KBM-7 (cell line): ENCODE measurements around the gene TMEM151B.
"Not testable (repeated sequence)": the region's sequence is repeated elsewhere in the genome, so short reads cannot be mapped to it uniquely, and the experiment has no call there.

ENCODE experiments used
- DNase-seq: peaks from one replicate; pipeline ENCODE4 v3.0.0-alpha.2; 2015
- in situ Hi-C: fragments of 300-500 bp; cut with MboI; formaldehyde crosslinking; loops from 2 replicates; pipeline ENCODE4 v1.14.3; 2020; ENCODE audit warnings: low sequenced_read_pairs, low pct_unique_long_range_greater_than_20kb, mixed read lengths

TMEM151B gene

DNA sequence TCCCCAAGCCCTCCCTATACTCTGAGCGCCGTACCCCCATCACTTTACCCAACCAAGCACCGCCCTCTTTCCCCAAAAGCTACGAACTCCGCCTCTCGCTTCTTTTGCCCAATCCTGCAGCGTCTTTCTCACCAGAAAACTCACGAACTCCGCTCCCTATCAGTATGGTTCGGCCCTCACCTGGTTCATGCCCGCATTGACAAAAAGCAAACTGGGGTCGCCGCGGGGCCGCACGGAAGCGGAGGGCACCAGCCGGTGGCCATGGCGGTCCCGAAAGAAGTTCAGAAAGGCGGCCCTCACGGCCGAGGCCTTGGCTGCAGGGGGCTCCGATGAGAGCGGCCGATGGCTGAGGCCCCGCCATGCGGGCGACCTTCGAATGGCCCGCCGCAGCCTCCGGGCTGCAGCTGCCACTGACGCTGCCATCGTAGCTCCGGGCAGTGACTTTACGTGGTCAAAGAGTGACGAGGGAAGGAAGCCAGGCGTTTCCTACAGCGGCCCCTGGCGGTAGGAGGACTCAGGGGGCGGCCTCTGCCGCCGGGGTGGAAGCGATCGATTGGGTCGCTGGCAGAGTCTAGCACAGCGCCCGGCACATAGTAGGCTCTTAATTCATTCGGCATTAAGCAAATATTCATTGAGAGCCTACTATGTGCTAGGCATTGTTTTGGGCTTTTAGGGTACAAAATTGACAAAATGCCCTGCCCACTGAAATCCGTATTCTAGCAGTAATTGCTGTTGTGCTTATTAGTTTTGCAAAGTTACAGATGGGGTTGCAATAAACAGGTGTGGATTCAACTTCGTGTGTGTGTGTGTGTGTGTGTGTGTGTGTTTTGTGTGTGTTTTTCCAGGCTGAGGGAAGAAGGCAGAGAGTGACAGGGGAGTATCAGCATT, 42.9 kb downstream of the TMEM151B start, which contains the start of gene AARS2:
Gene AARS2, minus strand, starts transcription at position 447 of the 888 bp plus-strand sequence. Its CDS starts 24 bp downstream, at position 423.
- DNase-seq: peak; percentile 89
- in situ Hi-C loops: no loop called here

DNA sequence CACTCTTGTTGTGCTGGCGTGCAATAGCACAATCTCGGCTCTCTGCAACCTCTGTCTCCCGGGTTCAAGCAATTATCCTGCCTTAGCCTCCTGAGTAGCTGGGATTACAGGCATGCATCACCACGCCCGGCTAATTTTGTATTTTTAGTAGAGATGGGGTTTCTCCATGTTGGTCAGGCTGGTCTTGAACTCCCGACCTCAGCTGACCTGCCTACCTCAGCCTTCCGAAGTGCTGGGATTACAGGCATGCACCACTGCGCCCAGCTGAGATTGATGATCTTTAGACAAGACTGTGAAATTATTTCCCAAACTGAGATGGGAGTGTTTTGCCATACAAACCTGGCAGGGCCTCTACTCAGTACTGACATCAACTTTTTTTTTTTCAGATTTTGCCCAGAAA, 44.4 kb downstream of the TMEM151B start:
- DNase-seq, in situ Hi-C loops: not testable (repeated sequence)

DNA sequence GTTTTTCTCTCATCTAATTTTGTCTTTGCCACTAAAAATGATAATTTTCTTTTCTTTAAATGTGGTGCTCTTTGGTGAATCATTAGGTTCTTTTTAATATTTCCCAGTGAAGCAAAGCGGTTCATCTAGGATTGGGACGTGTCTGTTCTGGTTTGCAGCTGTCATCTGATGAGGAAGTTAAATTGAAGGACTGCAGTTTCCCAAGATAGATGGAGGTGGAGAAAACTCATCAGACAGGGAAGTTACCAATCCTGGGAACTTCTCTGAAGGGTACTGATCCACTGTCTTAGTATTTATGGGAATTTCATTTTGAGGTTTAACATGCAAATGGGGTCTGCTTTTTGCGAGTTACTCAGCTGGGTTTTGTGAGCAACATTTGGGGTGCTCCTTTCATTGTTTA, 45.3 kb downstream of the TMEM151B start:
- DNase-seq: no peak
- in situ Hi-C loops: no loop called here

DNA sequence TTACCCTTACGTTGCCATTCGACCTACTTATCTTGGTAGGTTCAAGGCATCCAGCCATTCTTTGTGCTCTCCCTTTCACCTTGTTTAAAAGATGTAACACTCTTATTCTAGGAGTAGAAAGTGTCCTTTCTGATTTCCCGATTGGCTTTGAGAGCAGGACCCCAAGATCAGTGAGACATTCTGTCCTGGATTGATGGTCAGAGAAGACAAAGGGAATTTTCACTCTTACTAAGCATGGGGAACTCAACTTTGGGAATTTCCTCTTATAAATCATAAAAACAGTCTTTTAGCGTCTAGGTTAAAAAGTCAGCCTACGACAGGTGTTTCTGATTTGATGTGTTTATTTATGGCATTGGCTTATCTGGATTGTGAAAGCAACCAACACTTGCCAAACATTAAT, 45.7 kb downstream of the TMEM151B start:
- no peak for DNase-seq
- in situ Hi-C loops: no loop called here

DNA sequence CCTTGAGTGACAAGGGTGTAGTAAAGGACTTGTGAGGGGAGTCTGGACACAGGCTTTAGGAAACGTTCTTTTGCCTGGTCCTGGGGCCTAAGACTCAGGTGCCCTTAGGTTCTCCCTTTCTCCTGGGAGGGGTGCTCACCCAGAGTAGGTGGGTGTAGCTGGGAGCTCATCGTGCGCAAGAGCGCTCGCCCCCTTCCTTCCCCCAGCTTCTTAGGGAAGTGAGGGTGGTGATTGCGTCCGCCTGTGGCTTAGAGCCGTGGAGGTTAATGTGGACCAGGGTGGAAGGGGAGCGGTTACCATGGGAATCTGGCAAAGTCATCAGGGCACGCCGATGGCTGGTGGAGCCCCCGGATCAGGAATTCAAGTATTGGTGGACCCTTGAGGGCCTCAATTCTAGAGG, 46.2 kb downstream of the TMEM151B start:
- in situ Hi-C loops: no loop called here
- no peak for DNase-seq

DNA sequence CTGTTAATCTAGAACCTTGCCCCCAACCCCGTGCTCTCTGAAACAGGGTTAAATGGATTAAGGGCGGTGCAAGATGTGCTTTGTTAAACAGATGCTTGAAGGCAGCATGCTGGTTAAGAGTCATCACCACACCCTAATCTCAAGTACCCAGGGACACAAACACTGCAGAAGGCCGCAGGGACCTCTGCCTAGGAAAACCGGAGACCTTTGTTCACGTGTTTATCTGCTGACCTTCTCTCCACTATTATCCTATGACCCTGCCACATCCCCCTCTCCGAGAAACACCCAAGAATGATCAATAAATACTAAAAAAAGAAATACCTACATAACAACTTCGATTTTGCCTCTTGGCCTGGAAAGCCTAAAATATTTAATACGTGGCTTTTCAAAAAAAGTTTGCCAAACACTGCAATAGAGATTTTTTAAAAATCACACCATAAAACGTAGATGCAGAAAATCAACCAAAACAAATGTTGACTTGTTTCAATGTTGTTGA, 46.9 kb downstream of the TMEM151B start:
- in situ Hi-C loops, DNase-seq: not testable (repeated sequence)

DNA sequence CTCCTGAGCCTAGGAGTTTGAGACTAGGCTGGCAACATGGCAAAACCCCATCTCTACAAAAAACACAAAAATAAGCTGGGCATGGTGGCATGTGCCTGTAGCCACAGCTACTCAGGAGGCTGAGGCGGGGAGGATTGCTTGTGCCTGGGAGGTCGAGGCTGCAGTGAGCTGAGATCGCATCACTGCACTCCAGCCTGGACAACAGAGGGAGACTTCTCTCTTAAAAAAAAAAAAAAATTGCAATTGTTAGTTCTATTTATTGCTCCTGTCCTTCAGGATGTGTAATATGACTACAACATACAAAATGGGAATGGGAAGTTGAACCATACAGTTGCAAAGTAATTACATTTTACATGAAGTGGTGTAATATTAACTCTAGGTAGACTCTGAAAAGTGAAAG, 51.0 kb downstream of the TMEM151B start:
- in situ Hi-C loops: no loop called here
- DNase-seq: no peak

DNA sequence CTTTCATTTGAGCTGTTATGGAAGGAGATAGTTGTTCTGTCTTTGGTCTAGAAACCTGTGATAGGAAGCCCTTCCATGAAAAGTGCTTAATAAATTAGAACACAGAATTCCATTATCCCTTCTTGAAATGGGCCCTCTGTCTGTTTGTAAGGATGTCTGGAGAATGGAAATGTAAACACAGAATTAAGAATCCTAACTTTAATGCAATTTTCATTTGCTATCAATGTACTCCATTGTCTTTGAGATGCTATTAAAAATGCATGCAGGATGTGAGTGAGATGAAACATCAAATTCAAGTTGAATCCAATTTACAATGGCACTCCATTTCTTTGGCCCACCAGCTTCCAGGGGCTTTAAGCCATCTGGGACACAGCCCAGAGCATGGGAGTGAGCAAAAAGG, 56.8 kb downstream of the TMEM151B start:
- no peak for DNase-seq
- in situ Hi-C loops: no loop called here

DNA sequence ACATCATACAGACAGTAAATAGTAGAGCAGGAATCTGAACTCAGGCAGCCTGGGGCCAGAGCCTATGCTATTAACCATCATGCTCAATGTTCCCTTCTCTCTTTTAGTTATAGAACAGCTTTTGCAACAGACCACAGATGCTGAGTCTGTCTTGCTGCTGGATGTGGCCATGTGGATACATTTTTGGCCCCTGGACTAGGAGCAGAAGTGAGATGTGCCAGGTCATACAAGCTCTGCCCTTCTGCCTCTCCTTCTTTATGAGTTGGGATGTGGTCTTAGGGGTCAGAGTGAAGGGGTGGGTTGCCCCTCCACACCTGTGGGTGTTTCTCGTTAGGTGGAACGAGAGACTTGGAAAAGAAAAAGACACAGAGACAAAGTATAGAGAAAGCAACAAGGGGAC, 57.5 kb downstream of the TMEM151B start:
- in situ Hi-C loops: no loop called here
- DNase-seq: no peak

DNA sequence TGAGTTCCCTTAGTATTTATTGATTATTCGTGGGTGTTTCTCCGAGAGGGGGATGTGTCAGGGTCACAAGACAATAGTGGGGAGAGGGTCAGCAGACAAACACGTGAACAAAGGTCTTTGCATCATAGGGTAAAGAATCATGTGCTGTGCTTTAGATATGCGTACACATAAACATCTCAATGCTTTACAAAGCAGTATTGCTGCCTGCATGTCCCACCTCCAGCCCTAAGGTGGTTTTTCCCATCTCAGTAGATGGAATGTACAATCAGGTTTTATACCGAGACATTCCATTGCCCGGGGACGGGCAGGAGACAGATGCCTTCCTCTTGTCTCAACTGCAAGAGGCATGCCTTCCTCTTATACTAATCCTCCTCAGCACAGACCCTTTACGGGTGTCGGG, 58.0 kb downstream of the TMEM151B start:
- in situ Hi-C loops, DNase-seq: not testable (repeated sequence)

DNA sequence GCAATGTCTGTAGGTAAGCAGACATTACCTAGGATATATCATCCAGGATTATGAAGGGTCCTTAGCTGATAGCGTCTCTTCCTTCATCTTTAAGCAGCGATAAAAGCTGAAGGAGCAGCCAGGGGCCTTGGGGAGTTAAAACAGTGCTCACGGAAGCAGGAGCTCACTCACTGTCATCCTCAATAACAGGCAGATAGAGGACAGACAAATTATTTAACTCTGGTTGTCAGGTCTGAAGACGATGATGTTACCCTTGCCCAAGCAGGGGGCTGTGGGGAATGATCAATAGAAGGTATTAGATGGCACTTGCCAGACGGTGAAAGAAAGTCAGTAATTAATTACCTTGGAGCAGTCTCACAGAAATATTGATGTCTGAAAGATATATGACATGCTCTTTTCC, 59.6 kb downstream of the TMEM151B start:
- in situ Hi-C loops: no loop called here
- no peak for DNase-seq

DNA sequence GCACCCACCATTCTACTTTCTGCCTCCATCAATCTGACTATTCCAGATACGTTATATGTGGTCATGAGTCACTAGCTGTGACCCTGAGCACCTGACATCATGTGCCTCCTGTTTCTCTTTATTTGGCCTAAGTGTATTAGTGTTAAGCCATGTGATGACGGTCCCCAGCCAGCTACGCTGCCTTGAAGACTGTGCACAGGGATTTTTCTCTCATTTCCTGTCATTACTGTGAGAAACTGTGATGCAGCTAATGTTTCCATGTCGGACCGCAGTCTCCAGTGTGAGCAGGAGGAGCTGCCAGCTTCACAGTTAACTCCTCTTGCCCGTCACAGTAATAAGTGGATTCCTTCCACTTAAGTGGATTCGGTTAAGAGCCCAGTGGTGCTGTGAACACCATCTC, 62.3 kb downstream of the TMEM151B start:
- DNase-seq: no peak
- in situ Hi-C loops: no loop called here

DNA sequence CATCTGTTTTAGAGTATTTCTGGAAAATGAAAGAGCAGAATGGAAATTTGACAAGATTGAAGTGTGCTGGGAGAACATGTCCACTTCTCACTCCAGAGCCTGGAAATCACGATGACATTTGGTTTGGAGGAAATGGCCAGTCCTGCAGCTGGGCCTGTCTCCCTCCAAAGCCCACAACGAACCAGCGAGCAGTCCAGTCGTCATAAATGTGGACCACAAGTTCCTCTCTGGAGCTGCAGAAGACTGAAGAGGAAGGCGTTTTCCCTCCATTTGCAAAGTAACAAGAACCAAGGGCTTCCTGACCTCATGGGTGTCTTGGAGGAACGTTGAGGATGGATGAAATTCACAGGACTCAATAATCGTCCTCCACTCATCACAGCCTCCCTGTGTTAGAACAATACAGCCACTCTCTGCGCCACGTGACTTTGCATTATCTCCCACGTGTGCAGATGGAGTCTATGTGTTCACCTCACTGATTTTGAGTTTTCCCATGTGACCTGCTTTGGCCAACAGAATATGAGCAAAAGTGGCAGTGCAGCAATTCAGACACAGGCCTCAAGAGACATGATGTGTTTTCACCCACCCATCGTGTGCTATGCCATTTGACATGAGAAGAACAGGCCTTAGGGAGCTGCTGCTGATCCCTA, 63.1 kb downstream of the TMEM151B start:
- DNase-seq: no peak

DNA sequence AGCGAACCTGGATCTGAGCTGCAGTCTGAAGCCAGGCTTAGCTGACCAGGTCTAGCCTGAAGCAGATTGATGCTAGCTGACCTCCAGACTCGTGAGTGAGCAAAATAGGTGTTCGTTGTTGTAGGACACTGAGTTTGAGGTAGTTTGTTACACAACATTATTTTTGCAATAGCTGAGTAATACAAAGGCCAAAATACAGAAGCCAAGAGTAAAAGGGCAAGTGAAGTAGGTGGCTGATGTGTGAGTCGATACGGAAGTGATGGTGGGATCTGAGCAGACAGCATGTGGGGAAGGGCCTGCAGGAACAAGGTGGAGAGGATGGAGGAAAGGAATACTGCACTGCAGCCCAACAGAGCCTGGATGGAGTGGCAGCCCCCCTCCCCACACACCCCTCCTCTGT, 63.7 kb downstream of the TMEM151B start:
- DNase-seq: no peak
- in situ Hi-C loops: no loop called here

More for the DNA sequence above, 63.1 kb downstream of the TMEM151B start:
- in situ Hi-C loops: no loop called here

DNA sequence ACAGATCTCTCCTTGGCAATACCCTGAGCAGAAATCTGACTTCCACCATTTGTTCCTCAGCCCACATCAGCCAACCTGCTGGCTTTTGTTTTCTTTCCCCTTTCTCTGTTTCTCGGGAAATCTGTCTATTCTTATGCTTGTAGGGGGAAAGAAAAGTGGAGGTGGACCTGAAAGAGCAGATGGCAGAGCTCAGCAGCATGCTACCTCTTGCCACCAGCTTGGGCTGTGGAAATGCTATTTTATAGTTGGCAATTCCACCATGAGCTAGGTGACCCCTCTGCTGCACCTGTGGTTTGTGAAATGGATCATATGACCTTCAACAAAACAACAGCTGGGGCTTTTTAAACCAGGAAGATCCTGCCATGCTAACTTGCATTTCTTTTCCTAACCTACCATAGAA, 65.4 kb downstream of the TMEM151B start:
- no peak for DNase-seq
- in situ Hi-C loops: no loop called here

DNA sequence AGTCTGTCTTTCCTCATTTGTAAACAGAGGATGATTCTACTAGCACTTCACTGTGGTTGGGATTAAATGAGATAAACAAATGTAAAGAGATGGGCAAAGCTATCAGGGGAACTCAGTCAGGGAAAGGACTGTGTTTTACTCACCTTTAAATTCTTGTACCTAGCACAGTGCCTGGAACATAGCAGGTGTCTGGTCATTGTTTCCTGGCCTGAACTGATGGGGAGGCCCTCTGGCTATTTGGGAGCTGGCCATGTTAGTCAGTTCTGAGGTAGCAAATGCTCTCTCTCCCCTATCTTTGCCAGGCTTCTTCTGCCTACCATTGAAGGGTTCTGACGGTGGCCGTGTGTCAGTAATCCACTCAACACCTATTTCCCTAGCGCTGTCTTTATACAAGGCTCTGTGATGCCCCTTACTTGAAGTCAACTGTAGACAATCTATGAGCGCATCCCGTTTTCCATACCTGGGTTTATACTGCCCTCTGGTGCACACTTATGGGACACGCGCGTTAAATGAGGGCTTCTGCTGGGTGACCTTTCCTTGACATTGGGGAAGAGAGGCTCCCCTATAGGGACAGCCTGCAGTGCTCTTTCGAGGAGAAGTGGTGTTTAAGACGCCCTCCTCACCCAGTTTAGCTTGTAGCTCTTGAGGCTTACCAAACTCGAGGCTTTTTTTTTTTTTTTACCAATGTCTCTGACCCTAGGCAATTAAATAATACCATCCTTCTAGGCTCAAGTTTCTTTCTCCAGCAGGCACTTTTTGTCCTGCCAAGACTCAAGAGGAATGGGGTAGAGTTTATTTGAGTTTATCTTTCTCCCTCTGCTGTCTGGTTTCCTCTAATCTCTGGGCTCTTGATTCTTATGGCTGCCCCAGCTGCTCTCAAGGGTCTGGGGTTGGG, 68.2 kb downstream of the TMEM151B start:
- peak; percentile 87 for DNase-seq
- in situ Hi-C loops: no loop called here

DNA sequence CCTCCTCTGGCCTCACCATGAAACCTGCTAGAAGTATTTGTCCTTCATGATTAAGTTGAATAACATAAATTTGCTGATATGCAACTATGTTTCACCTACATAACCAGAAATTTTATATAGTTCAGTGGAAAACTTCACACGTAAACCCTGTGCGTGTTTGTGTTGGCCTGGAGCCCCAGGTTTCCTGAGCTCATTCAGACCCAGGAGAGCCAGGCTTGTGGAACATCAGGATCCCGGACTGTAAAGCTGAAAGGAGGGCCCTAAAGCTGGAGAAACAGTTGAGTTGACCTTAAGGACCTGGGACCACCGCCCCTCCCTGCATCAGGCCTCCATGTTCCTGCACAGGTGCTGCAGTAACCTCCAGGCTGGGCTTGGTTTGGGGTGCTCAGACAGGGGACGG, 69.1 kb downstream of the TMEM151B start:
- in situ Hi-C loops: no loop called here

DNA sequence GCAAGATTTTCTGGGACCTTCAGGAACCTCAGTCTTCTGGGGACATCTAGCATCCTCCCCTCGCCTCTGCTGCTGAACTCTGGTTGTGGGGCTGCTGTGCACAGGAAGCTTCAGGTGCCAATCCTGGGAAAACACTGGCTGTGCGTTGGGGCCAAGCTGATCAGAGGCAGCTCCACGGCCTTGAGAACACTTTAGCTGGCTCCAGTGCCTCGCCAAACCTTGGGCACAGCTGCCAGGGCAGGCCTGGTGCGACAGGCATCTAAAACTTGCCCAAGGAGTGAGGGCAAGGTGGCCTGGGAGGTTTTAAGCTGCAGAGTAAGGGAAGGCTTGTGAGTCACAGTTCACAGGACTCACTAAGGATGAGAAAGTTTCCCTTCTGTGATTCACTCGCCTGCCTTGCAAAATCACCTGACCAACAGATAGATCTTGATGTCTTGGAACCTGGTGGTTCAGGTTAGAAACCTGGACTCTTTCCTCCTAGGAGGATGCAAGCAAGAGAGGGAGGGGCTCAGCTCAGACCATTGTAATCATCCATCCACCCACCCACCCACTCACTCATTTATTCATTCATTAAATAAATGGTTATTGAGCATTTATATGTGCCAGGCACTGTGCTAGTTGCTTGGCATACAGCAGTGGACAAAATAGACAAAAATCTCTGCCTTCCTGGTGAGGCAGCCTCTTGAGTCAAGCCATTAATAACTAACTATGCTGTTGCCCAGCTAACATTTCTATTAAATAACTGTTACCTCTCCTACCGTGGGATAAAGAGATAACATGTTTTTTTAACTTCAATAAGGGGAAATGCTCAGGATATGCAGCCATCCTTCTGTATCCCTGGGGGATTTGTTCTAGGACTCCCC, 69.7 kb downstream of the TMEM151B start:
- DNase-seq: no peak
- in situ Hi-C loops: no loop called here

More for the DNA sequence above, 69.1 kb downstream of the TMEM151B start:
- no peak for DNase-seq
